GM21825 (cell line): ENCODE data around the gene ATG4D.
A peak's percentile ranks its signal among the peaks of the same experiment; 100 is the strongest.
"Not testable (repeated sequence)": the region's sequence is repeated elsewhere in the genome, so short reads cannot be mapped to it uniquely, and the experiment has no call there.

Source experiments
- ATAC-seq: cut with Tn5 transposase; IDR thresholded peaks from one replicate; pipeline ENCODE4 v1.9.1; 2021; ENCODE audit warnings: mild to moderate bottlenecking, moderate library complexity; ENCODE audit not compliant: unreplicated experiment

ATG4D gene

GRCh38 chr19:10573793-10574192, 30.1 kb downstream of the ATG4D start:
- not testable (repeated sequence) for ATAC-seq

GRCh38 chr19:10574462-10574861, 30.8 kb downstream of the ATG4D start:
- no peak for ATAC-seq

- ATAC-seq = no peak
Observed at GRCh38 chr19:10575011-10575716, 31.5 kb downstream of the ATG4D start.

- ATAC-seq = no peak
Observed at GRCh38 chr19:10577951-10578350, 34.2 kb downstream of the ATG4D start.

GRCh38 chr19:10580979-10581631, 37.4 kb downstream of the ATG4D start:
- ATAC-seq = no peak

GRCh38 chr19:10582091-10582490, 38.4 kb downstream of the ATG4D start:
- ATAC-seq = no peak

GRCh38 chr19:10583036-10583776, 39.5 kb downstream of the ATG4D start:
- ATAC-seq = no peak

- ATAC-seq = no peak
Observed at GRCh38 chr19:10586396-10586795, 42.7 kb downstream of the ATG4D start.

- no peak for ATAC-seq
Observed at GRCh38 chr19:10587022-10587838, 43.5 kb downstream of the ATG4D start, which contains the start of gene AP1M2. Gene AP1M2, minus strand, starts transcription at chr19:10587312. Its CDS starts 81 bp downstream, at chr19:10587231.

- no peak for ATAC-seq
Observed at GRCh38 chr19:10587839-10588150, 44.1 kb downstream of the ATG4D start.

- no peak for ATAC-seq
Observed at GRCh38 chr19:10593148-10593547, 49.4 kb downstream of the ATG4D start.

GRCh38 chr19:10593820-10594637, 50.3 kb downstream of the ATG4D start:
- ATAC-seq = peak; percentile 54

- ATAC-seq = no peak
Observed at GRCh38 chr19:10600149-10600548, 56.4 kb downstream of the ATG4D start.

- ATAC-seq = no peak
Observed at GRCh38 chr19:10601999-10602329, 58.3 kb downstream of the ATG4D start.

GRCh38 chr19:10602330-10603083, 58.8 kb downstream of the ATG4D start:
- peak; percentile 54 for ATAC-seq
